ENCODE measurements around the gene SCN8A.
A peak's percentile ranks its signal among the peaks of the same experiment; 100 is the strongest.
"Not testable (repeated sequence)": the region's sequence is repeated elsewhere in the genome, so short reads cannot be mapped to it uniquely, and the experiment has no call there.

Gene SCN8A

DNA sequence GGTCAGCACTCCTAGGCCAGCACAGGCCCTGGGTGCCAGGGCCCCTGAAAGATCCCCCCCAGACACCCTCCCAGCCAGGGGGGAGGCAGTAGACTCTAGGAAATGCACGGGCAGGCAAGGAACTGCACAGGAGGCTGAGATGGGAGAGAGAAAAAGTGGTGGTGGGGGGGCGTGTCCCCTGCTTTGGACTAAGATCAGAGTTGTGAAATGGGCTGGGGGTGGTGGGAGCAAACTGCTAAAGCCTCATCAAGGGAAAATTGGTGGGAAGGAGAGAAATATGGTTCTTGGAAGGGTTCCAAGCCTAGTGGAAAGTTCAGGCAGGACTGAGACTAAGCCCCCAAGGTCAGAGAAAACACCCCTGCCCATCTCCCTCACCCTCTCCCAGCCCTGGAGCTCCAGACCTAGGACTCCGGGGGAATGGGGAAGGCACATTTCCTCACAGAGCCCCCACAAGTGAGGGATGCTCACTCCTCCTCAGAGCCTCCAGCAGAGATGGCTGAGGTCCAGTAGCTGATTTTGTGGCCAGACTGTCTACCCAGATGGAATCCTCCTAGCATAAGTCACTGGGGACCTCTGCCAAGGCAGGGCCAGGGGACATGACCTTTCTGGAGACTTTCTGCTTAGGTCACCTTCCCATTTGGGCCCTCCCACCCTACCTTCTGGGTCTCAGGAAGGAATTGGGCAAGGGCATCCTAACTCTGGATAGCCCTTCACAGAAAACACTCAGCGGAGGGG is 227.7 kb downstream of the SCN8A start:
- no peak for DNase-seq

DNA sequence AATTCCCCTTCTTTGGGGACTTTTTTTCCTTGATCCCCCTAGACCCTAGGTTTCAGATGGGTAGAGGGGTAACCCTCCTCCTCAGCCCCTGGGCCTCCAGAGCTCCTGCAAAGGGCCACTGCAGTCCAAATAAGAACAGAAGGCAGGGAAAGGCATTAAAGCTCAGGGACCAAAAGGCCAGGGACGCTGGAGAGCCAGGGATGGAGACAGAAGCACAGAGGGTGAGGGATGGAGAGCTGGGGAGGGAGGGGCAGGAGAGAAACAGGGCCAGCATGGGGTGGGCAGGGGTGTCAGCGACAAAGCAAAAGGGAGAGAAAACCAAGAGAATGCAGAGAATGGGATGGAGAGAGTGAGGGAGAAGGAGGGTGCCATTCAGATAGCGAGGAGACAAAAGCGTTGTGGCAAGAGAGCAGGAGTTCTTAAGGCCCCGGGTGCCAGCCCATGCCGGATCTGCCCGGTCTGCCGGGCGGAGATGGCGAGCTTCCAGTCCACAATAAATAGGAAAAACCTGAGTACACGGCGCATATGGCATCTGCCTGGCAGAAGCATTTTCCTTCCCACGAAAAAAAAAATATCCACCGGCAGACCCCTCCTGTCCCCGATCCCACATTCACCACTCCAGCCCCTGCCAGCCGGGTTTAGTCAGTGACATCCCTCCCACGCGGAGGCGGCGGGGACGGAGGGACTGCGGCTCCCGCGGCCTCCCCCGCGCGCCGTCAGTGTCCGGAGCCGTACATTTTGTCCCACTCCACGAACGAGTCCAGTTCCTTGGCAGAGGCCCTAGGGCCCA is 228.9 kb downstream of the SCN8A start:
- DNase-seq = no peak

DNA sequence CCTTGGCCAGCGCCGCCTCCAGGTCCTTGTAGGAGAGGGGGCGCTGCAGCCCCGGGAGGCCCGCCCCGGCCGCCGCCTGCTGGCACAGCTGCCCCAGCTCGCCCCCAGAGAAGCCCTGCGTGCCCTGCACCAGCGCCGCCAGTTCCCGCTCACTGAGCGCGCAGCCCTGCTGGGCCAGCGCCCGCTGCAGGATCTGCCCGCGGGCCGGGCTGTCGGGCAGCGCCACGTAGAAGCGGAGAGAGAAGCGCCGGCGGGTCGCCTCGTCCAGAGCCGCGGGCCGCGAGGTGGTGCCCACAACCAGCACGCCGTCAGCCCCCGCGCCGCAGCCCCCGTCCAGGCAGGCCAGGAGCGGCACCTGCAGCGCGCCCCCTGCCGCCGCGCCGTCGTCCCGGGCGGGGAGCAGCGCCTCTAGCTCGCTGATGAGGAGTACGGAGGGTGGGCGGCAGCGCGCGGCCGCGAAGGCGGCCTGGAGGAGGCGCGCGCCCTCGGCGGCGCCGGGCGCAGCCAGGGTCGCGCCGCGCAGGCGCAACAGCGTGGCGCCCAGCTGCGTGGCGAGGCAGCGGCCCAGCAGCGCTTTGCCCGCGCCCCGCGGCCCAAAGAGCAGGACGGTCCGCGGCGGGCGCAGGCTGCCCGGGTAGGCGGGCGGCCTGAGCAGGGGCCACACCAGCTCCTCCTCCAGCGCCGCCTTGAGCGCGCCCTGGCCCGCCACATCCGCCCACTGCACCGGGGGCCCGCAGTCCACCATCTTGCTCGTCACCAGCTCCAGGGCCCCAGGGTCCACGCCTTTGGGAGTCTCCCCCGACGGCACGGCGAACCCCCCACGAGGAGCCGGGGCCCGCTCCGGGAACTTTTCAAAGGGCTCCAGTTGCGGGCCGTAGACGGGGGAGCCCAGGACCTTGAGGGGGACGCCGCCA is 229.8 kb downstream of the SCN8A start:
- peak; percentile 44 for DNase-seq

DNA sequence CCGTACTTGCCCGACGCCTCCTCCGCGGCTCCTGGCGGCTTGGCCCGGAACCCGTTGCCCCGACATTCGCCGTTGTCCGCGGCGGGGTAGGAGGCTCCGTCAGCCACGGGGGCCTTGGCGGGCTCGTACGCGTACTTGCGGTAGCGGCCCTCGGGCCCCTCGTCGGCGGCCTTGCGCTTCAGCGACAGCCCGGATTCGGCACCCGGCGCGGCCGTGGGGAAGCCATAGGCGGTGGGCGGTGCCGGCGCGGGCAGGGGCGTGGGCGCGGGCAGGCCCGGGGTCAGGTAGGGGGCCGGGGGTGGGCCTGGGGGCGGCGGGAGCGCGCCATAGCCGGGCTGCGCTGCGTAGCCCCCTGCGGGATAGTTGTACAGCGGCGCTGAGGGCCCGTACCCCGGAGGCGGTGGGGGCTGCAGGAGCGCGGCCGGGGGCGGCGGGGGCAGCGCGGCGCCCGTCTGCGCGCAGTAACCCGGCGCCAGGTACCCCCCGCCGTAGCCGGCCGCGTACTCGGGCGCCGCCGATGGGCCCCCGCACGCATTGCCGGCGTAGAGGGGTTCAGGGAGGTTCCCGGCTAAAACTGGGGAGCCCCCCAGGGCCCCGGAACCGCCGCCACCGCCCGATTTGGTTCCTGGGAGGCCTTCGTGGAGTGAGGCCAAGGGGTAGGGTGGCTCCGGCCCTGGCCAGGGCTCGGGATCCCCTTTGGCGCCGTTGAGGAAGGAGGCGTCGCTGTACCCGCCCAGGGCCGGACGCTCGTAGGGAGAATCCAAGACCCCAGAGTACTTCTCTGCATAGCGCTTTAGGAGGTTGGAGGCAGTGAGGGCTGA is 230.6 kb downstream of the SCN8A start:
- no peak for DNase-seq

DNA sequence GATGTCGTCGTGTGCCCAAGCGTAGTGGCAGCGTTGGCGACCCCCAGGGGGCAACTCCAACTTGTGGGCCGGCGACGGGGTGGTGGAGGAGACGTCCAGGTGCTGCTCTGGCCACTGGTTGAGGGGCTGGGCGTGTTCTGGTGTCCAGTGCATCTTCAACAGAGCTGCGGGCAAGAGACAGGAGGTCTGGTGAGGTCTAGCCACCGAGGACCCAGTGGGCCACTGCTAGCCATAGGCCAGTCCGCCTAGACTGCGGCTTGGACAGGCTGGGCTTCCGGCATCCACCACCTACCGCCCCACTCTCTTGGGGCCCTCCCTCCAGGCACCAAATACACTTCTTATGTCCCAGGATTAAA is 231.2 kb downstream of the SCN8A start:
- DNase-seq = no peak

DNA sequence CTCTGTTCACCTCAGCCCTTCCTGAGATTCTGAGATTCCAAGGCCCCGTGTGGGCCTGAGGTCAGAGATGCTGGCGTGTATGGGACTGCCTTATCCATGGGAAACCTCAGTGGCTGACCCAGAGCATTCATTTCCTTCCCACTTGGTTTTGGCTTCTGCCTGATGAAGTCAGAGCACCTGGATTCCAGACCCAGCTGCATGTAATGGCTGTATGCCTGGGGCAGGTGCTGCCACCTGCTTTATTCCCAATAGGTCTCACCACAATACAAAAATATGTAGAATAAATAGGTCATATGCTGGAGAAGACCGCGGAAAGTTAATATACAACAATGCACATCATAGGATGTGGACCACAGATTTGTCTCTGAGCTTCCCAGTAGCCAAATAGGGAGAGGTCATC is 231.9 kb downstream of the SCN8A start:
- no peak for DNase-seq

DNA sequence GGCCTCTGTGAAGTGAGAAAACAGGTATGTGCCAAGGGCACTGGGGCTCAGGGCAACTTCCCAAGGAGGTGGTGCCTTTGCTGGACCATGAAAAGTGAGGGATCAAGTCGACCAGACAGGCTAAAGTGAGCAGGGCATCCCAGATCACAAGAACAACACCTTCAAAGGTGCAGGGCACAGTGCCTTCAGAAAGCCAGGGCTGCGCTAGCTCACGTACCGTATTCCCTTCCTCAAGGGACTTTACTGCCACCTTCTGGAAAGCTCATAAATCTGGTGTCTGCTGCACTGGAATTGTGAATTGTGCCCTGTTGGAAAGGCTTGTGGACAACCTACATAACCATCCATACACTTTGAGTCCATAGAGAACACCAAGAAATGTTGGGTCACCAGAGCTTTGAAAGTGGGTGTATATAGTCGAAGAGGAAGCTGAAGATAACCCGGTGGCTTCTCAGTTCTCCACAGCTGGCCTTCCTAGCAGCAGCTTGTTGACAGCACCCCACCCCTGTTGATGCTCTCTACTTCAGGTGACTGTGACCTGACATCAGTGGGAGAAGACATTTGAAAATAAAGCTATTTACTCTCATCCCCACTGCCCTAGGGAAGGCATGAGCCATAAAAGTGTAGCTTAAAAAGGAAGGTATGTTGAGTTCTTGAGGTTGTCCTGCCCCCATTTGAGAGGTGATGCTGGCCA is 233.0 kb downstream of the SCN8A start:
- DNase-seq = peak; percentile 35

DNA sequence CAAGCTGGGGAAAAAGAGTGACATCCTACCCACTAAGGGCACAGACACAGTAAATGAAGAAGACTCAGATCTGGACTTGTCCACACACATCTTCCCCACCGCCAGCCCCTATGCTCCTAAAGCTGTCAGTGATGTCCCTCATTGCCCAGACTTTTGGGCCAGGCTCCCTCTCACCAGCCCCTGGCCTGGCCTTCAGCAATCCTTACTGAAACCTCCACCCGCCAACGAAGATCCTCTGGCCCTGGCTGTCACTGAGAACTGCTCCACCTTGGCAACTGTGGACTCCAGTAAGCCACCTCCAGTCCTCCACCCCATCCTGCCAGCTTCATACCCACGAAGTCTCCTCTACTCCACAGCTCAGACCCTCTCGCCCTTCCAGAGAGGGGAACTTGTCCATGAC is 234.2 kb downstream of the SCN8A start:
- DNase-seq = no peak

DNA sequence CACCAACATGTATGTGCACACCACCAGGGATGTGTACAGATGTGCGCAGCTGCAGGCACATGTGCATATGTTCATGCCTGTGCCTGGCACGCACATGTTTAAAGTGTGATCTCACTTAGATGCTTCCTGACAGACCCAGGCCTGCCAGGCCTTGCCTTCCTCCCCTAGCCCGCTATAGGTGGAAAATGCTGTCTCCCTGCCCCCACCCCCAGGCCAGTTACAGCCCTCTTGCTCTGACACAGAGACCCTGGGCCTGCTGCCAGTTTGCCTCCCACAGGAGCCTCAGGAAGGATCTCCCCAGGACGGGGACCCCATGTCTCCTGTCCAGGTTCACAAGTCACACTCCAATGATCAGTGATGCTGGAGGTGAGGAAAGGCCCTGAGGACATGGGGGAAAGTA is 235.8 kb downstream of the SCN8A start:
- no peak for DNase-seq

DNA sequence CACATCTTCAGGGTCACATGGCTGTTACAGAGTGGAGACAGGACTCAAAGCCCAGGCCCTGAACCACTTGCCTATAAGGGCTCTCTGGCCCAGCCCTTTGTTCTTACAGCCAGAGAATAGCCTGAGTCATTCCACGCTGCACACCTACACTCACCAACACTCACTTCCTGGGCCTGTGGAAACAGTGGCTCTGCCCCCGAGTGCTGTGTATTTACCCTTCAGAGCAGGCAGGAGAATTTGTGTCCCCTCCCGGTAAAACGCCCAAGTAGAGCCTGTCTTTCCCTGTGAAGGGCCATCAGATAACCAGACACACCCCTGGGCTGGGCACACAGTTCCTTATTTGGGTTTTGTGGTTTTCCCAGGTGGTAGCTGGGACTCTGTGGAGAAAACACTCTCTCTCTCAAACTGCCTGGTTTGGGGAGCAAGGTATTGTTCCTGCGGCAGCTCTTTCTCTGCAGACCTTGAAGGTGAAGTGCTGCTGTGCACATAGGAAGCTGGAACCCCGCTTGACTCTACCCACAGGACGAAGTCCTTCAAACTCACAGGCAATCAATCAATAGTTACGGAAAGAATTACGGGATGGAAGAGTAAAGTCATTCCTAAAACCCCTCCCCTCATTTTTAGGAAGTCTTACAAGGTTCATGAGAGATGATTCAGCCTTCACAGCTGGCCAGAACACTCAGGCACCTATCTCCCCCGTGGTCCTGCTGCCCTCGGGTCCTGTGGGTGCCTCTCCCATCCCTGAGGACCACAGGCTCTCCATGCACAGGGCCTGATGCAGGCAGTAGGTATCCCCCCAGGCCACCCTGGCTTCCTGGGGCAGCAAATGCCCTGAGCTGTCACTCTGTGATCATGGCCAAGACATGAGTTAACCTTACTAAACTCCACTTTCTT is 237.1 kb downstream of the SCN8A start:
- DNase-seq = peak; percentile 66

DNA sequence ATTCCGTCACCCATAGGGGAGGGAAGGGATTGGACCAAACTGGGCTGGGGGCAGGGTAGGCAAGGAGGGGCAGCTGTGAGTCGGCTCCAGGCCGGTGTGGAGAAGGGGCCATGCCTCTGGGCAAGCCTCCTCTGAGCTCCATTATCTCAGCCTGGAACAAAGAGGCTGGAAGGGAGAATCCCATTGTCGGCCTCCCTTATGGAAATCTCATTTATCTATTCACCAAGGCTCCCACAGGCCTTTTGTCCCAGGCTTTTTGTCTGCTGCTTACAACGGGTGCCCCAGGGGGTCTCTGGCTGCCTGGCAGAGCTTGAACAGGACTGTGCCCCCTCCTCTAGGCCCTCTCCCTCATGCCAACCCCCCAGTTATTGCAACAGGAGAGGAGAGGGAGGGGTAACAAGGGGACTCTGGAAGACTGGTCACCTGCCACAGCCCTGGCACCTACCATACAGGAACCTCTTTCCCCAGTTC is 238.0 kb downstream of the SCN8A start:
- no peak for DNase-seq

DNA sequence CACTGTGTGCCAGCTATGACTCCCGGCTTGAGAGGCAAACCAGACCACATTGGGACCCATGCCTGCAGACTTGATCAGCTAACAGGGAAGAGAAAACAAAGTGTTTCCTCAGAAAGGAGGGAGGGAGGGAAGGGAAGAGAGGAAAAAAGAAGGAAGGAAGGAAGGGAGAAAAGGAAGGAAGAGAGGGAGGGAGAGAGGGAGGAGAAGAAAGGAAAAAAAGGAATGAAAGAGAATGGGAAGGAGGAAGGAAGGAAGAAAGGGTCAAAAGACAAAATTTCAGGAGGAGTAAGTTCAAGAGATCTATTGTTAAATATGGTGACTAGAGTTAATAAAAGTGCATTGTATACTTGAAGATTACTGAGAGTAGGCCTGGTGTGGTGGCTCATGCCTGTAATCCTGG is 238.6 kb downstream of the SCN8A start:
- no peak for DNase-seq

DNA sequence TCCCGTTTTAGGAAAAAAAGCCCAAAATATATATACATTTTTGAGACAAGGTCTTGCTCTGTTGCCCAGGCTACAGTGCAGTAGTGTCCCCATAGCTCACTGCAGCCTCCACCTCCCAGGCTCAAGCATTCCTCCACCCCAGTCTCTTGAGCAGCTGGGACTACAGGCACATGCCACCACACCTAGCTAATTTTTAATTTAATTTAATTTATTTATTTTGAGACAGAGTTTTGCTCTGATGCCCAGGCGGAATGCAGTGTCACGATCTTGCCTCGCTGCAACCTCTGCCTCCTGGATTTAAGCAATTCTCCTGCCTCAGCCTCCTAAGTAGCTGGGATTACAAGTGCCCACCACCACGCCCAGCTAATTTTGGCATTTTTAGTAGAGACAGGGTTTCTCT is 240.8 kb downstream of the SCN8A start:
- not testable (repeated sequence) for DNase-seq

DNA sequence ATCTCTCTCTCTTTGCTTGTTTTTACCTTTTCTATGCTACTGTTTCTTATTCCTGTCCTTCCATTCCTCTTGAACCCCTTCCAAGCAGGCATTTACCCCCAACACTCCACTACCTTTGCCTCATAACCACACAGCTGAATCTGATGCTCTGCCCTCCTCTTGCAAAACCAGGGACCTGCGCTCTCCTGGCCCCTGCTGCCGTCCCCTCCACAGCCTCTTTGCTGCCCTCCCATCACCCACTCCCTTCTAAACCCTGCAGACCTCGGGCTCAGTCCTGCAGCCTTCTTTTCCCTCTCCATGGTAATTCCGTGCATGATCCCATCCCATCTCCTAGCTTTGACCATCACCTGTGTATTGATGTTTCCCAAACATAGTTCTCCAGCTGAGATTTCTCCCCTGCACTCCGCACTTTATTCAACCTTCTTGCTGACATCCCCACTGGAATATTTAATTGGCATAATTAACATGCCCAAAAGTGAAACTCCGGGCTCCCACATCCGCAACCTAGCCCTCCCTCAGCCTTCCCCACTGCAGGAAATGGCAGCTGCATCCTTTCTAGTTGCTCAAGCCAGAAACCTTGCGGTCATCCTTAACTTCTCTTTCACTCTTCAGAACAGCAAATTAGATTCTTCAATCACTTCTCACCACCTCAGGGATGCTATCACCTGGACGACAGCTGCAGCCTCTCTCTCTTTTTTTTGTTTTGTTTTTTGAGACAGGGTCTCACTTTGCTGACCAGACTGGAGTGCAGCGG is 241.5 kb downstream of the SCN8A start:
- peak; percentile 86 for DNase-seq

DNA sequence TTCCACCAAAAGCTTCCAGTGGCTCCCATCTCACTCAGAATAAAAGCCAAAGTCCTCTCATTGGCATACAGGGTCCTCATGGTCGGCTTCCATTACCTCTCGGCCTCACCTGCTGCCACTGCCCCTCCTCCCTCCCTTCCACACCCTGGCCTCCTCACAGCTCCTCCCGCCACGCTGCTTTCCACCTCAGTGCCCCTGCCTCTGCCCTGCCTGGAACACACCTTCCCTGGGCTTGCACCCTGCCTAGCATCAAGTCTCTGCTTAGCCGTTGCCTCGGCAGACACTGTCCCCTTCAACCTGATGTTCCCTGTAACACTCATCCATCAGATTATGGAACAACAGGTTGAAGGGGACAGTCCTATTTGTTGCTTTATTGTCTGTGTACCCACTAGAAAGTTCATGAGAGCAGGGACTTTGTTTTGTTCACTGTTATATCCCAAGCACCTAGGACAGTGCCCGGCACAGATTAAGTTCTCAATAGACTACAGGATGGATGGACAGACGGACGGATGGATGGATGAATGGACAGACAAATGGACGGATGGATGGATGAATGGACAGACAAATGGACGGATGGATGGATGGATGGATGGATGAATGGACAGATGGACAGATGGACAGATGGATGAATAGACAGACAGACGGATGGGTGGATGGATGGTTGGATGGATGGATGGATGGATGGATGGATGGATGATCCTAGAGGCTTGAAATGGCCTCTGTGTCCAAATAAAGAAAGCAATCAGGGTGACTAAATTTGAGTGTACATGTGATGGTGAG is 242.6 kb downstream of the SCN8A start:
- no peak for DNase-seq

DNA sequence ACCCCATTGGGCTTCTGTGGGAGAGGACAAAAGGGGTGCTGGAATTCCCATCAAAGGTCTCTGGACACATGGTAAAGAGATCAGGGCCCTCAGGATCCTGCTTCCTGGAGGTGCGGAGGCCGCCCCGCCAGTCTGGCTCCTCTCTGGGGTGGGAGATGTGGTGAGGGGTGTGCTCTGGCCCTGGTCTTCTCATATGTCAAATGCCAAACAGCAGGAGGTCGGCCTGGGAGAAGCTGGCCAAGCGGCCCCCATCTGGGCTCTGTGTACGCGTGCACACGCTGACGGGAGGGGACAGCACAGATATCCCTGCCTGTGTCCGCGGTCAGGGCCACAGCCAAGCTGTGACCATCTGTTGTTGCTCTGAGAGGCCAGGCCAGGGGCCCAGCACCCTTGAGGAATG is 243.4 kb downstream of the SCN8A start:
- DNase-seq = no peak

DNA sequence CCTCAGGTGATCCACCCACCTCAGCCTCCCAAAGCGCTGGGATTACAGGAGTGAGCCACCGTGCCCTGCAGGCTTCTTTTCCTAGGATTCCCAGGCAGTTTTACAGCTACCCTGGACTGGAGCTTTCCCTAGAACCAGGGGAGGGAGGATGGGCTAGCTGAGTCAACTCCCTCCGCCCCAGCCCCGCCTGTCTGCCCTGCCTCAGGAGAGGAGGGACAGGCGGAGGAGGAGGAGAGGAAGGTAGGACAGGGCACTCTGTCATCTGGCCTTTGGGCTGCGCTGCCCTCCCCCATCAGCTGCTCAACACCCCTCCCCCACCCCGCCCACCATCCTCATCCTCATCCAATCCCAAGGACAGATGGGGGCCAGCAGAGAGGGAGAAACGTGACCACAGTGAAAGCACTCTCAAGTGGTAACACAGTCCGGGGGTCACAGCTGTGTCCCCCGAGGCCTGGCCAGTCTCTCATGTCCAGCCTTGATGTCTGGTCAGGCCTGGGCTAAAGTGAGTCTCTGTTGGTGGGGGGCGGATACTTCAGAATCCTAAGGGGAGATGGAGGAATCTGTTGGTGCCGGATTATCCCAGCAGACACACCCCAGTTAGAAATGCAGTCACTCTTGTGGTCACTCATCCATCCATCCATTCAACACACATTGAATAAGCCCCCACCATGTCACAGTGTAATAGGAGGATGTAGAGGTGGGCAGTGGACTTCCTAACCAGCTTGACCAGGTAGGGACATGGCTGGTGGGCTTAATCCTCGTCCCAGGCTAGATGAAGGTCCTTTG is 245.2 kb downstream of the SCN8A start:
- DNase-seq = no peak

DNA sequence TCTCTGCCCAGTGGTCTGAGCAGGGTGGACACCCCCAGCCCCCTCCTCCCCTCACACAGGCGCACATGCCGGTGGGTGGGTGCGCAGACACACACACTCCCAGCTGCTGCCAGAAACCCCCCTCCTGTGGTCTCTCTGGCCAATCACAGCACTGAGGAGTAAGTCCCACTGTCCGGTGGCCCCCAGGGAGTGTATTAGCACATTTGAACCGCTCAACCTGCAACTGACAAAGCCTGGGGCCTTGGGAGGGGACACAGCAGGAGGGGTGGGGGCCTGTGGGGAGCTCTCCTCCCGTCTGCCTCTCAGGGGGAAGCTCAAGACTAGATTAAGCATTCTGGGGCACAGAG is 245.8 kb downstream of the SCN8A start:
- no peak for DNase-seq
